Hippocampal formation (tissue), 2 donors: ENCODE data around the gene STK33.
"Not testable (repeated sequence)": the region's sequence is repeated elsewhere in the genome, so short reads cannot be mapped to it uniquely, and the experiment has no call there.

Source experiments
- DNase-seq, 2 donors: peaks; one replicate each; lab custom pipeline; 2025; lab: John Stamatoyannopoulos, UW

STK33 gene

DNA sequence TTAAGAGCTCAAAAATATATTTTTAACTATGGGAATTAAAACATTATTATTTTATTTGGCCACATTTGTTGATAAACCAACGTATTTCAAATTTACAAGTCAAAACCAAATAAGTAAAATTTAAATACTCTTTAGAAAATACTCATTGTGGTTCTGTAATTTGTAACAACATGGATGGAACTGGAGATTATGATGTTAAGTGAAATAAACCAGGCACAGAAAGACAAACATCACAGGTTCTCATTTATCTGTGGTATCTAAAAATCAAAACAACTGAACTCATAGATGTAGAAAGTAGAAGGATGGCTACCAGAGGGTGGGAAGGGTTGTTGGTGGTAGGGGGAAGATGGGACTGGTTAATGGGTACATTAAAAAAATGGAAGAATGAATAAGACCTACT is 50.8 kb downstream of the STK33 start:
- no peak for DNase-seq

DNA sequence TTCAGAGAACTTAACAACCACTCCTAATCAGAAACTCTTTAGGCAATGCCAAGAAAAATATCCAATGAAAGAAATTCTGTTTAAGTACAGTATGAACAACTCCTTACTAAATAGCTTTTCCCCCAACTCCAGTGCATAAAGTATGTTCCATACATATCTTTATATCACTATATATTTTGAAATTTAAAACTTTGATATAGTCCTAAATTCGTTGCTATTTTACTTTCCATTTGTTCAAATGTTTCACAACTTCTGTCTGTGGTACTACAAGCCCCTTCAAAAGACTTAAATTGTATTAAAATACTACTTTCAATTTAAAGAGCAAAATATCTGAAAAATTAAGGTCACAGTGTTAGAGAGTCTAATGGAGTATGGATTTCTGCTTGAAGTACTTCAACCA is 52.6 kb downstream of the STK33 start:
- DNase-seq, result no peak

DNA sequence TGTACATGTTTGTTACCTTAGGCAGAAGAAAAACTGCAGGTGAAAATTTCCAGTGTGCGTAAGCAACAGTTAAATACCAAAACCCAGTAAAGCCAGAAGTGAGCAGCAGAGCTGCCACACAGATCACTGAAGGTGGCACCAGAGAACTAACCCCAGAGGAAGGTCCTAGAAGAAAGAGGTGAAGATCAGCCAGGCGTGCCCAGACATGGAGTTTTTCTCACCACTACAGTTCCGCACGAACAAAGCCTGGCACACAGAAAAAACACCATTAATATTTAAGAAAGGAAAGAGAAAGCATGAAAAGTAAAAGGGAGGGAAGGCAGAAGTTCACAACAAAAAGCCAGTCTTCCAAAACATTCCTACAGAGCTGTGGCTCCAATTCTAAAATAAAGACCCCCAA is 60.7 kb downstream of the STK33 start:
- DNase-seq, result no peak

DNA sequence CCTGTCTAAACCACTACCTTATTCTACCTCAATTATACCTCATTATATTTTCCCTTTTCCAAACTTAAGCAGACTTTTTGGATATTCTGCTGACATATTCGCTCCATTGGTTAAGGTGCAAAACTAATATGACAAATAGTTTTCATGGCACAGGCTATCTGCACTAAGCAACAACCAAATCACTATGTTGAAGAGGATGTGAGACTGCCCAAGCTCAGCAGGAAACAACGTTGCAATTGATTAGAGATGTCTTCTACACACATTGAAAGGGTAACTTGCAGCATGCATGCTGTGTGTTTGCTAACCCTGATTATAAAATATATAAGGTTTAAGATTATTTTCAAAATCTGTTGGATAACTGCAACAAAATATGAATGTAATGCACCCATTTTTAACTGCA is 61.6 kb downstream of the STK33 start:
- no peak for DNase-seq

GRCh38 chr11:8531982-8532381 is 62.0 kb downstream of the STK33 start:
- no peak for DNase-seq

- DNase-seq, result no peak
These were observed 62.7 kb downstream of the STK33 start for GRCh38 chr11:8531312-8531711.

GRCh38 chr11:8527939-8528338 is 66.1 kb downstream of the STK33 start:
- no peak for DNase-seq

GRCh38 chr11:8523396-8523795 is 70.6 kb downstream of the STK33 start:
- no peak for DNase-seq

GRCh38 chr11:8512547-8512946 is 81.5 kb downstream of the STK33 start:
- DNase-seq, result no peak

- DNase-seq, result no peak
These were observed 90.1 kb downstream of the STK33 start for GRCh38 chr11:8503910-8504364.

DNA sequence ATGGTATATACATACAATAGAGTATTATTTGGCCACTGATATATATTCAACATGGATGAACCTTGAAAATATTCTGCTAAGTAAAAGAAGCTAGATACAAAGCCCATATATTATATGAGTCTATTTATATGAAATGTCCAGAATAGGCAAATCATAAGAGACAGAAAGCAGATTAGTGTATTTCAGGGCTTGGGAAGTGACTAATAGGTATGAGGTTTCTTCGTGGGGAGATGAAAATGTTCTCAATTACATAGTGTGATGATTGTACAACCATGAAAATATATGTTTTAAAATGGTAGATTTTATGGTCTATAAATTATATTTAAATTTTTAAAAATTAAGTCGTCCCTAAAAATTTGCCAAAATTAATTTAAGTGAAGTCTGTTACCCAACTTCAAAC is 92.2 kb downstream of the STK33 start:
- no peak for DNase-seq

DNA sequence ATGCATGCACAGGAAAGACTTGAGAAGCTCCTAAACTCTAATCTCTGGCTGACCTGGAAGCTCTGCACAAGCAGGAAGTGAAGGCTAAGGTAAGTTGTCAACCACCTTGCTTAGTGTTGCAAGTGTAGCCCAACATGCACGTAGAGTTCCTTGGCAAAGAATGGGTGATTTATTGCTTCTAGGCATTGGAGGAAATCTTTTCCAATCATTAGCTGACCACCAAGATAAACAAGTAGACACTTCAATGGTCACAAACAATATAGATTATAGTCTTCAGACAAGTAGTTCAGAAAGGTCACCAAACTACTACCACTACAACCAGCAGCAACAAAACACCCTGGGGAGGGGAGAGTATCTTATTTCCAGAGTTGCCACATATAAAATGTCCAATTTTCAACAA is 105.6 kb downstream of the STK33 start:
- DNase-seq, result no peak

GRCh38 chr11:8487261-8487660 is 106.8 kb downstream of the STK33 start:
- DNase-seq, result no peak

- DNase-seq, result no peak
These were observed 109.8 kb downstream of the STK33 start for GRCh38 chr11:8484251-8484650.

- no peak for DNase-seq
These were observed 113.2 kb downstream of the STK33 start for GRCh38 chr11:8480858-8481257.

GRCh38 chr11:8477680-8478079 is 116.3 kb downstream of the STK33 start:
- DNase-seq, result no peak

- no peak for DNase-seq
These were observed 116.9 kb downstream of the STK33 start for GRCh38 chr11:8477151-8477550.

DNA sequence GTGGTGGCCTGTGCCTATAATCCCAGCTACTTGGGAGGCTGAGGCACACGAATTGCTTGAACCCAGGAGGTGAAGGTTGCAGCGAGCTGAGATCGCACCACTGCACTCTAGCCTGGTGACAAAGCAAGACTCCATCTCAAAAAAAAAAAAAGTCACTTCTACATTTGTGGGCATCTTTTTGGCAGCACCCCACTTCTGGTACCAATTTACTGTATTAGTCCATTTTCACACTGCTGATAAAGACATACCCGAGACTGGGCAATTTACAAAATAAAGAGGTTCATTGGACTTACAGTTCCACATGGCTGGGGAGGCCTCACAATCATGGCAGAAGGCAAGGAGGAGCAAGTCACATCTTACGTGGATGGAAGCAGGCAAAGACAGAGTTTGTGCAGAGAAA is 126.2 kb downstream of the STK33 start:
- not testable (repeated sequence) for DNase-seq

- not testable (repeated sequence) for DNase-seq
These were observed 126.7 kb downstream of the STK33 start for GRCh38 chr11:8467356-8467755.

GRCh38 chr11:8466884-8467283 is 127.1 kb downstream of the STK33 start:
- not testable (repeated sequence) for DNase-seq

DNA sequence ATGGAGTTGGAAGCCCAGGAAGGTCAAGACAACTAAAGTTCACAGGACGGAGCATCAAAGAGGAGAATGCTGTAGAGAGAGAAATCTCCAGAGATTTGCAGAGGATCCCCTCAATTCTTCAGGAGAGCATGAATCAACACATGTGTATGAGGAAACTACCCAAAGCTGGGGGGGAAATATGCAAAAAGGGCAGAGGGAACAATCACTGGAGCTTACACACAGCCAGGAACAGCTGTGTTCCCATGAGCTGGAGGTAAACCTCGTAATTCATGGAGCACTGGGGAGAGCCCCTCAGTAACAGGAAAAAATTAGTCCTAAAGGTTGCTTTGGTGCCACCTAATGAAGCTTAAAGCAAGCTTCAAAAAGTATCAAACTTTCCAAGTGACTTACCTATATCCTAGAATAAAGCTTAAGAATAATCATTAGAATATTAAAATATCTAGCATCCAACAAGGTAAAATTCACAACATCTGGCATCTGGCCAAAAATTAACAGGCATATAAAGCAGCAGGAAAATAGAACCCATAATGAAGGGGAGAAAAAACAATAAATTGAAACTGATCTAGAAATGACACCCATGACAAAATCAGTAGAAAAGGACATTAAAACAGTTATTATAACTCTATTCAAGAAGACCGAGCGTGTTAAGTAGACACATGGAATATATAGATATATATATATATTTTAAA is 134.2 kb downstream of the STK33 start:
- DNase-seq, result no peak

DNA sequence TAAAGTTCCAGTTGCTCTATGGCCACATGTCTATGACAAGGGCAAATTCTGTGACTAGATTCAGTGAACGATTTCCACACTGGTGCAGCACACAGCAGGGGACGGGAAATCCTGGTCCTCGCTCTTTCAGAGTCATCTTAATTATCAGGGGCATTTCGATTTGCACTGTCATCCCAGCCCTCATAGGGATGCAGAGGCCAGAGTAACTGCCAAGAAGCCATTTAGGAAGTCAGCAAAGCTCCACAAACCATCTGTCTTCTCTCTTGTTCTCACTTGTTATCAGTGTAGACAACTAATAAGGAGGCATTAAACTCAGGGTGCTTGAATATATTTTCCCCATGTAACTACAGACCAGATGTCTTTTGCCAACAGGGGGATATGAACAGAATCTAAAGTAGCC is 151.7 kb downstream of the STK33 start:
- no peak for DNase-seq

DNA sequence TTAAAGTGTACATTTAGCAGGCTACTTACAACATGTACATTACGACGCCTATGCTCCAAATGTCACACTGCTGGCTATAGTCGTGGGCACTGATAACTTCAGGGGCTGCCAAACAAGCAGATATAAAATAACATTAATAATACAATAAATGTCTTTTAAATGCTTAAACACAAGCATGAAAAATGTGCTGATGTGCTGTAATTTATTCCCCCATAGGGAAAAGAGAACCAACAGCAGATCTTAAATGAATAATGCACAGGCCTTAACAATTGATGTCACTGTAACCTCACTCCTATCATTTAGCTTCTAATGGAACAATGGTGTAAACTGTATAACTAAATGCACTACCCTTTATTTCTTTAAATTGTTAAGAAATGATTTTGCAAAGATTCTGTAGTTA is 153.4 kb downstream of the STK33 start:
- DNase-seq, result no peak

GRCh38 chr11:8429483-8429882 is 164.5 kb downstream of the STK33 start:
- no peak for DNase-seq
